Activated T-cell treated with anti-CD3 and anti-CD28 coated beads, Interleukin-2, amount 50 U/mL, for 24 hours (primary cell): ENCODE results near the gene R3HDM2.

Experiments used
- DNase-seq: peaks from one replicate; pipeline ENCODE4 v3.0.0-alpha.2; 2020
- H3K27ac Mint-ChIP-seq: 2 replicates; pipeline ENCODE4 v1.8.0; 2020; ENCODE audit warnings: mild to moderate bottlenecking, mixed read lengths
- H3K27me3 Mint-ChIP-seq: 2 replicates; pipeline ENCODE4 v1.8.0; 2020; ENCODE audit warnings: mixed read lengths
- H3K36me3 Mint-ChIP-seq: 2 replicates; pipeline ENCODE4 v1.8.0; 2020; ENCODE audit warnings: low read depth, mixed read lengths
- H3K4me1 Mint-ChIP-seq: 2 replicates; pipeline ENCODE4 v1.8.0; 2020; ENCODE audit warnings: low read depth, mixed read lengths
- H3K4me3 Mint-ChIP-seq: 2 replicates; pipeline ENCODE4 v1.8.0; 2020; ENCODE audit warnings: mild to moderate bottlenecking, moderate library complexity, mixed read lengths
- H3K9me3 Mint-ChIP-seq: 2 replicates; pipeline ENCODE4 v1.8.0; 2020; ENCODE audit warnings: mixed read lengths

The R3HDM2 gene

DNA sequence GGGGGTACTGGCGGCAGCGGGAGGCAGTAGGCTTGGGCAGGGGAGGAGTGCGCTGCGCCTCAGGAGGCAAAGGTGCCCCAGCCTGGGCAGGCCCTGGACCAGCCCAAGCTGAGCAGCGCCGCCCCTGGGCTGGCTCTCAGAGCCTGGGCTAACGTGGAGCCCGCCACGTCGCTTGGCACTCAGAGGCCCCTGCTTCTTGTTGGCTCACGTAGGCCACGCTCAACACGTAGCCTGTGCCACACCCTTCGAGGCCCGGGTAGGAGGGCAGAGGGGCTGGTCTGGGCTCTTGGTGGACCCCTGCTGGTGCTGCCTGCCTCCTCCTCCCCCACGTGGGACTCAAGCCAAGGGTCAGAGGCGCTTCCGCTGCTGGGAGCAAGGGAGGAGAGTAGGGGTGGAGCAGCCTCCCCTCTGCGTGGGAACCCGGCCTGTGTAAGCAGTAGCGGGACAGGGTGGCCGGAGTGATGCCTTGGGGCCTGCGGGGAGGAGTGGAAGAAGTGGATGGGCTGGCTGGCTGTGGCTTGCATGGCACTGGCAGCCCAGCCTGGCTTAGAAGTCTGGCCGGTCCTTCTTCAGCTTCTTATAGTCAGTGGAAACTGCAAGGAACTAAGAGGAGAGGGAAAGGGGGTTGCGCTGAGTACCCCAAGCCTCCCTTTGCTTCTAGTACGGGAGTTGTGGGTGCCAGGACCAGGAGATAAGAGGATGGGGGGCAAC, 195.7 kb downstream of the R3HDM2 start:
- peaks cover 78% of the 10 kb centered on the region for H3K4me1 Mint-ChIP-seq

DNA sequence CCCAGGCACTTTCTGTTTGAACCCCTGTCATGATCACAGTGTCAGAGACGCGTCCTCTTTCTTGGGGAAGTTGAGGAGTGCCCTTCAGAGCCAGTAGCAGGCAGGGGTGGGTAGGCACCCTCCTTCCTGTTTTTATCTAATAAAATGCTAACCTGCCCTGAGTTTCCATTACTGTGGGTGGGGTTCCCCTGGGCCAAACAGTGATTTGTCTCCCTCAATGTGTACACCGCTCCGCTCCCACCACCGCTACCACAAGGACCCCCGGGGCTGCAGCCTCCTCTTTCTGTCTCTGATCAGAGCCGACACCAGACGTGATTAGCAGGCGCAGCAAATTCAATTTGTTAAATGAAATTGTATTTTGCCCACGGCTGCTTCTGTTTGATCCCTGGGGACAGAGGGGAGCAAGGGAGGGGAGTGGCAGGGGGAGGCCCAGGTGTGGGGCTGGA, 196.2 kb downstream of the R3HDM2 start:
- Mint-ChIP-seq H3K4me3 (no peak overlapping the region), H3K4me1 (peaks cover 76% of the 10 kb centered on the region), H3K27ac (peak overlapping the region; percentile 19), H3K9me3 (no peaks in the 10 kb centered on the region), H3K36me3 (peaks cover 66% of the 10 kb centered on the region), H3K27me3 (peaks cover 34% of the 10 kb centered on the region)
- no peak for DNase-seq

More for the DNA sequence above, 195.7 kb downstream of the R3HDM2 start:
- no peak overlapping the region for H3K4me3 Mint-ChIP-seq
- H3K9me3 Mint-ChIP-seq = no peaks in the 10 kb centered on the region
- H3K27ac Mint-ChIP-seq = no peak overlapping the region
- H3K27me3 Mint-ChIP-seq = peaks cover 35% of the 10 kb centered on the region
- peaks cover 63% of the 10 kb centered on the region for H3K36me3 Mint-ChIP-seq
- peak; percentile 46 for DNase-seq

DNA sequence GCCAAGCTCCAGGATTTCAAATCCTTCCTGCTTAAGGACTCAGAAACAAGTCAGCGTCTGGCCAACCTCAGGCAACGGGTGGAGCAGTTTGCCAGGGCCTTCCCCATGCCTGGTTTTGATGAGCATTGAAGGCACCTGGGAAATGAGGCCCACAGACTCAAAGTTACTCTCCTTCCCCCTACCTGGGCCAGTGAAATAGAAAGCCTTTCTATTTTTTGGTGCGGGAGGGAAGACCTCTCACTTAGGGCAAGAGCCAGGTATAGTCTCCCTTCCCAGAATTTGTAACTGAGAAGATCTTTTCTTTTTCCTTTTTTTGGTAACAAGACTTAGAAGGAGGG, 196.6 kb downstream of the R3HDM2 start:
- Mint-ChIP-seq H3K27me3 (peaks cover 32% of the 10 kb centered on the region), H3K36me3 (peaks cover 69% of the 10 kb centered on the region), H3K4me1 (peaks cover 75% of the 10 kb centered on the region), H3K9me3 (no peaks in the 10 kb centered on the region), H3K4me3 (no peak overlapping the region), H3K27ac (peak overlapping the region; percentile 74)
- no peak for DNase-seq

DNA sequence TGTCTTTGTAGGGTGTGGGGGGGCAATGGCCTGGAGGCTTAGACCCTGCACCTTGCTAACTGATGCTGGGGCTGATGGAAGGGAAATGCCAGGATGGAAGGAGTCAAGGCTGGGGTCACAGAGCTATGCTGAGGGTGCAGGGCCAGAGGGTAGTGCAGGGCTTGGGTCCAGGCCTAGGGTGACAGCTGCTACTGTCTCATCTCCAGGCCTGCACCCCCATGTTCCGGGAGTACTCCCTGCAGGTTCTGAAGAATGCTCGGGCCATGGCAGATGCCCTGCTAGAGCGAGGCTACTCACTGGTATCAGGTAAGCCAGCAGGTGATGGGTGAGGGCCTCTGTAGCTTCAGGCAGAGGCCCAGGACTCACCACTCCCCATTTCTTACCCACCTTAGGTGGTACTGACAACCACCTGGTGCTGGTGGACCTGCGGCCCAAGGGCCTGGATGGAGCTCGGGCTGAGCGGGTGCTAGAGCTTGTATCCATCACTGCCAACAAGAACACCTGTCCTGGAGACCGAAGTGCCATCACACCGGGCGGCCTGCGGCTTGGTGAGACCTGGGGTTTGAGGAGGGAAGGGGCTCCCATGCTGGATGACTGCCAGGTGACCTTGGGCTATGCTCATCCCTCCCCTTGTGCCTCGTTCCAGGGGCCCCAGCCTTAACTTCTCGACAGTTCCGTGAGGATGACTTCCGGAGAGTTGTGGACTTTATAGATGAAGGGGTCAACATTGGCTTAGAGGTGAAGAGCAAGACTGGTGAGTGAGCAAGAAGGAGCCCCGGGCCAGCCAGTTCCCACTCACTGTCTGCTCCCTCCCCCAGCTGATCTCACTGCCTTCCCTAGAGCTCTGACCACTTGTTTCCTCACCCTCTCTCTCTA, 197.2 kb downstream of the R3HDM2 start:
- H3K4me3 Mint-ChIP-seq = no peak overlapping the region
- H3K36me3 Mint-ChIP-seq = peaks cover 69% of the 10 kb centered on the region
- no peaks in the 10 kb centered on the region for H3K9me3 Mint-ChIP-seq
- no peak for DNase-seq
- H3K27me3 Mint-ChIP-seq = peaks cover 28% of the 10 kb centered on the region
- peaks cover 76% of the 10 kb centered on the region for H3K4me1 Mint-ChIP-seq
- H3K27ac Mint-ChIP-seq = peak overlapping the region; percentile 74

DNA sequence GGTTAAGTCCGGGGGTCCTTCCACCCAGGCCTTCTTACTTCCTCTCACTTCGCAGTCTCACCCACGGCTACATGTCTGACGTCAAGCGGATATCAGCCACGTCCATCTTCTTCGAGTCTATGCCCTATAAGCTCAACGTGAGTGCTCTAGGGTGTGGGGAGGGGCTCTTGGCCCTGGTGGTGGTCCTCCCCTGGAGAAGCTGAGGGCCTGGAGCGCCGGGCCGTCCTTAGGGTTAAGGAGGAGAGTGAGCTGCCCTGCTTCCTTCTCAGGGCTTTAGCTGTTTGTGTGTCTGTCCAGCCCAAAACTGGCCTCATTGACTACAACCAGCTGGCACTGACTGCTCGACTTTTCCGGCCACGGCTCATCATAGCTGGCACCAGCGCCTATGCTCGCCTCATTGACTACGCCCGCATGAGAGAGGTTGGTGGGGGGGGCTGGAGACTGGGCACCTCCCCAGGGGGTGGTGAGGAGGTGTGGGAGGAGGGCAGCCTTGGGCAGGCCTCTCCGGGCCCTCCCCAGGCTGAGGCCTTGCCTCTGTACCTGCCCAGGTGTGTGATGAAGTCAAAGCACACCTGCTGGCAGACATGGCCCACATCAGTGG, 198.6 kb downstream of the R3HDM2 start:
- peak overlapping the region; percentile 99 for H3K4me3 Mint-ChIP-seq
- H3K27me3 Mint-ChIP-seq = peaks cover 23% of the 10 kb centered on the region
- peaks cover 69% of the 10 kb centered on the region for H3K36me3 Mint-ChIP-seq
- no peaks in the 10 kb centered on the region for H3K9me3 Mint-ChIP-seq
- H3K27ac Mint-ChIP-seq = no peak overlapping the region
- H3K4me1 Mint-ChIP-seq = peaks cover 71% of the 10 kb centered on the region
- DNase-seq = no peak

DNA sequence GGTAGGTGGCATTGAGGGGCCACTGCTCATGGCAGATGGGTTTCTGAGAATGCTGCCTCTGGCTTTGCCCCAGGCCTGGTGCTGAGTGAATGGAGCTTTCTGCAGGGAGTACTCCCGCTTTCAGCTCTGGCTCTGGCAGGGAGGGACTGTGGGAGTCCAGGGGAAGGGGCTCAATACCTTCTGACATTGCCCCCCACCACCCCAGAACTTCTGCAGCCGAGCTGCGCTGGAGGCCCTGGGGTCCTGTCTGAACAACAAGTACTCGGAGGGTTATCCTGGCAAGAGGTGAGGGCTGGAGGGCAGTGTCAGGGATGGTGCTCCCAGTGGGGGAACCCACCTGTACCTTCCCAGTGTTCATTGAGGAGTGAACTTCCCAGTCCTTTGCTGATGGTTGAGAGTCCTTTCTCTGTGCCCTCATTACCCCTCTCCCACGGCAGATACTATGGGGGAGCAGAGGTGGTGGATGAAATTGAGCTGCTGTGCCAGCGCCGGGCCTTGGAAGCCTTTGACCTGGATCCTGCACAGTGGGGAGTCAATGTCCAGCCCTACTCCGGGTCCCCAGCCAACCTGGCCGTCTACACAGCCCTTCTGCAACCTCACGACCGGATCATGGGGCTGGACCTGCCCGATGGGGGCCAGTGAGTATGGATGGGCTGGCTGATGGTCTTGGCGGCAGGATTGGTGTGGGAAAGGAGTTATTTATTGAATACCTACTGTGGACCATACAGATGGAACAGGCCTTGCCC, 199.4 kb downstream of the R3HDM2 start:
- DNase-seq = no peak
- Mint-ChIP-seq H3K36me3 (peaks cover 69% of the 10 kb centered on the region), H3K4me1 (peaks cover 69% of the 10 kb centered on the region), H3K27me3 (peaks cover 20% of the 10 kb centered on the region), H3K4me3 (peak overlapping the region; percentile 99), H3K9me3 (no peaks in the 10 kb centered on the region), H3K27ac (no peak overlapping the region)

DNA sequence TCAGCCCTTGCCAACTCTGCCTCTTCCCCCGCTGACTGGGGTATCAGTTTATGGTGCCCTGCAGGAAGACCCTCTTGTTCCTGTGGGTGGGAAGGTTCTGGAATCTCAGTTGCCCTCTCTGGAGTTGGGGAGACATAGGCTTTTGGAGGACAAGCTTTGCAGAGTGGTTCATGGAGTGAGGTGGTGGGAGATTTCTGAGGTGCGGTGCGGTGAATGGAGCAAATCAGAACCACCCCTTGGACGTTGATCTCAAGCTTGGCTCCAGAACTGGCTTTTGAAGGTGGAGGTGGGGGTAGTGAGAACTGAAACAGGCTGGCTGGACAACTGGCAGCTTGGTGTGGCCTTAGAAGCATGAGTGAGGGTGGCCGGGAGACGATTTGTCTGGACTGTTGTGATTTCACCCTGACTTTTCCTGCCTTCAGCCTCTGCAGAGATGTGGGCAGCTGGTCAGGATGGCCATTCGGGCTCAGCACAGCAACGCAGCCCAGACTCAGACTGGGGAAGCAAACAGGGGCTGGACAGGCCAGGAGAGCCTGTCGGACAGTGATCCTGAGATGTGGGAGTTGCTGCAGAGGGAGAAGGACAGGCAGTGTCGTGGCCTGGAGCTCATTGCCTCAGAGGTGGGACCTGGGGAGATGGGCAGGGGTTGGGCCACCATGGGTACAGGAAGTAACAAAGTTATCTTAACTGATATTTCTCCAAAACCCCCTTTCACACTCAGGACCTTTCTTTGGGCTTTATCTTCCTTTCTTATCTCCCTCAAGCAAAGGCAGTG, 200.3 kb downstream of the R3HDM2 start:
- no peaks in the 10 kb centered on the region for H3K9me3 Mint-ChIP-seq
- peak overlapping the region; percentile 99 for H3K4me3 Mint-ChIP-seq
- peaks cover 63% of the 10 kb centered on the region for H3K36me3 Mint-ChIP-seq
- no peak for DNase-seq
- H3K4me1 Mint-ChIP-seq = peaks cover 71% of the 10 kb centered on the region
- peaks cover 23% of the 10 kb centered on the region for H3K27me3 Mint-ChIP-seq
- peak overlapping the region; percentile 99 for H3K27ac Mint-ChIP-seq

DNA sequence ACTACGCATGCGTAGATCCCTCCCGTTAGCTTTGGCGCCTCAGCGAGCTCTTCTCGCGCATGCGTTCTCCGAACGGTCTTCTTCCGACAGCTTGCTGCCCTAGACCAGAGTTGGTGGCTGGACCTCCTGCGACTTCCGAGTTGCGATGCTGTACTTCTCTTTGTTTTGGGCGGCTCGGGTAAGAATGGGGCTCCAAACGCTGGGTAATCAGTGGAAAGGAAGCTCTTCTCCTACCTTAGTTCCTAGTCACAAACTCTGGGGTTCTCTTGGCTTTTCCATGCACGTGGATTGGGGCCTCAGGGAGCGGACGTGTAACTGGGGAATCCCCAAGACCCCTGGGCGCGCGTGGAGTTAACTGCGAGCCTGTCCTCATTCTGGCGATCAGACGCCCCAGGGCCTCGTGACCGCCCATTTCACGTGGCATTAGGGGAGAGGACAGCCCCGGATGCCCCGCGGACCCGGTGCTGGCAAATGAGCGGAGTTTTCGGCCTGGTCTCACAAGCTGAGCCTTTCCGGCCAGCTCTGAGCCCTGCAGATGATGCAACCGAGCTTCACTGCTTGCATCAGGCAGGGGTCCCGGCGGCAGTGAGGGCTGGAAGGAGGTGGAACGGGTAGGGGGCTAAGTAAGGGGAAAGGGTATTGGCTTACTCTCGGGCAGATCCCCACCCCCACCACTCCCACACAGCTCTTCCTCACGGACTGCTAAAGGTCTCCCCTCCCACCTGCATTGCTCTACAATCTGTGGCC, 201.0 kb downstream of the R3HDM2 start, which contains the start of gene SHMT2:
Gene SHMT2, plus strand, starts transcription at position 78 of the 747 bp plus-strand sequence. Its CDS starts 68 bp downstream, at position 146.
- H3K9me3 Mint-ChIP-seq = no peaks in the 10 kb centered on the region
- peaks cover 57% of the 10 kb centered on the region for H3K36me3 Mint-ChIP-seq
- peak within 1 kb of the TSS; percentile 99 for H3K27ac Mint-ChIP-seq
- peak within 1 kb of the TSS; percentile 99 for H3K4me3 Mint-ChIP-seq
- DNase-seq = peak; percentile 92
- H3K4me1 Mint-ChIP-seq = peaks cover 72% of the 10 kb centered on the region
- peaks cover 26% of the 10 kb centered on the region for H3K27me3 Mint-ChIP-seq

DNA sequence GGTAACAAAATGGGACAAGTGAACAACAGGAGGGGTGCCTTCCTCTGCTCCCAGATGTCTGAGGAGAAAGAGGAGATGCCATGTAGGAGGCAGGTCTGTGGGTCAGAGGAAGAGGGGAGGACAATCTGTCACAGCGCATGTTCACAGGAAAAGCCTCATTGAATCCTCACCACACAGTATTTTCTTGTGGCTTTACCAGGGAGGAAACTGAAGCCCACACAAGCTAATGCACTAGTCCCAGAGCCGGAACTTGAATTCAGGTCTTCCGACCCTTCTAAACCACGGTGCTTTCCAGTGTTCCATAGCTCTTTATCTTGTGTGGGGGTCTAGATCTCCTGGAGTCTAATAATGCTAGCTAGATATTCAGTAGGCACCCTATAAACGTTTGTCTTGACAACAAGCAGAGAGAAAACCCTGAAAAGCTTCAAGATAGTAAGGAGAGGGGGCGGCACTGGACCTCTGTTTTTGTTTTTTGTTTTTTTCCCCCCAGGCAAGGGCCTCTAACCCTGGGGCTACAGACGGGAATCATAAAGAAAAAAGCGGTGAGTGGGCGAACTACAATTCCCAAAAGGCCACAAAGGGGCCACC, 201.7 kb downstream of the R3HDM2 start:
- H3K27ac Mint-ChIP-seq = peak overlapping the region; percentile 99
- H3K27me3 Mint-ChIP-seq = peaks cover 33% of the 10 kb centered on the region
- DNase-seq = no peak
- H3K36me3 Mint-ChIP-seq = peaks cover 50% of the 10 kb centered on the region
- peak overlapping the region; percentile 99 for H3K4me3 Mint-ChIP-seq
- H3K9me3 Mint-ChIP-seq = no peaks in the 10 kb centered on the region
- H3K4me1 Mint-ChIP-seq = peaks cover 68% of the 10 kb centered on the region

DNA sequence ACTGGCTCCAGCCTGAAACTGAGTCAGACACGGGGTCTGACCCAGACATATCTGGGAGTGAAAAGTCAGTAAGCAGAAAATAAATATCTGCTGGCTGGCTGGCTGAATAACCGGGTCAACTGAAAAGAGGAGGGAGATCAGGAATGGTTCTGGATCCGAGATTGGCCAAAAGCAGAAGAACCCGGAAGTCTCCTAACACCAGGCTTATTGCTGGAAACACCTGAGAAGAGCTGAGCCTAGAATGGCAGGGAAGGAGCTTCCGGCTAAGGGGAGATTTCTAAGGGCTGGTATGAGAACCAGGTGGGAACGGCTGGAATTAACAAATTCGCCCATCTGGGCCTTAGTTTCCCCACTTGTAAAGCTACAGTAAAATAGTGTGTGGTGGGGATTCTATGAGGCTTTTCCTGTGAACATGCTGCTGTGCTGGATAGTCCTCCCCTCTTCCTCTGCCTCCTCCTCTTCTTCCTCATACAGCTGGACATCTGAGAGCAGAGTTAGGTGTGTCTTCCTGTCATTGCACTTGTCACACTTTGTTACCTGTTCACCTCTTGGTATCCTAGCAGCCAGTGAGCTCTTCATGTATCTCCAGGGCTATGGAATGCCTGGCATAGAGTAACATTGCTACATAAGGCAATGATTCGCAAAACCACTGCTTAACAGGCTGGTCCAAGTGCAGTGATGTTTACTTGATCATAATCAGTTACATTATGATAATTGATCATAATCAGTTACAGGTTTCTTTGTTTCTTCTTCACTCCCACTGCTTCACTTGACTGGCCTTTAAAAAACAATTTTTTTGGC, 203.3 kb downstream of the R3HDM2 start:
- Mint-ChIP-seq H3K27me3 (peaks cover 49% of the 10 kb centered on the region), H3K4me1 (peaks cover 67% of the 10 kb centered on the region), H3K36me3 (peaks cover 34% of the 10 kb centered on the region), H3K4me3 (no peak overlapping the region), H3K9me3 (no peaks in the 10 kb centered on the region), H3K27ac (no peak overlapping the region)
- no peak for DNase-seq

DNA sequence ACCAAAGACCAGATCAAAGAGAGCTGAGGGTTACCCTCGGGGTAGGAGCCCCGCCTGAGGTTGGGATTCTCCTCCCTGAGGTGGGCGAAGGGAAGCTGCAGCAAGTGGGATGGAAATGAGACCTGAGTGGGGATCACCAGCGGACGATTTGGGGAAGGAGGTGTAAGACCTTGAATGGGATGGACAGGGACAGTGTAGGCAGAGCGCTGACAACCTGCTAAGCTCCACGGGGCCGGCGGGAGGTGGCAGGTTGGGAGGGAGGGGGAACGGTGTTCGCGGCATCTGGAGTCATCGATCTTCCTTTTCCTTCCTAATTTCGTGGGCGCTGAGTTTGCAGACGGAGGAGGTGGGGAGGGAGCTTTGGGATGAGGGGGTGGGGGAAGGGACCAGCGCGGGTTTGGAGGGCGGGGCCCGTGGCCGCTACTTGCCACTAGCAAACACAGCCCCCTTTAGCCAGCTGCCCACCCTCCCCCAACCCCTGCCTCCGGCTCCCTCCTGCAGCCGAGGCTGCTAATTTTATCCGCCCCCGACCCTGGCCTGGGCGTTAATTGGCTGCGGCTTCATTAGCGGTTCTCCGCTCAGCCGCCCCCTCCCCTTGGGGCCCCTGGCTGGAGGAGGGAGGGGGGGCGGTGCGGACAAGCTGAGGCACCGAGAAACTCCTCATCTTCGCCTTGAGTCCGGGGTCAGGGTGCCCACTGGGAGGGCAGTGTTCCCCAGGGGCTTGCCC, 204.1 kb downstream of the R3HDM2 start:
- Mint-ChIP-seq H3K4me3 (peak overlapping the region; percentile 35), H3K36me3 (peaks cover 26% of the 10 kb centered on the region), H3K9me3 (no peaks in the 10 kb centered on the region), H3K27ac (no peak overlapping the region), H3K4me1 (peaks cover 64% of the 10 kb centered on the region), H3K27me3 (peaks cover 57% of the 10 kb centered on the region)
- DNase-seq = no peak
